Suprapubic skin (tissue), 4 donors: Measurements from ENCODE around the gene ANKRD63. TPM values are rescaled to one million over a fixed set of nuclear protein-coding genes. Genes with fewer than 3 reads are reported as not detected.

Source experiments
- DNase-seq, 2 donors: peaks; one replicate each; pipeline ENCODE4 v3.0.0-alpha.2; 2019; ENCODE audit warnings: low spot score in 2 of 2
- H3K27ac ChIP-seq: fragments of 200-600 bp; sonication (generic); one replicate; pipeline ENCODE4 v1.5.1; 2019
- H3K27me3 ChIP-seq: fragments of 200-600 bp; sonication (generic); one replicate; pipeline ENCODE4 v1.5.1; 2019
- H3K36me3 ChIP-seq: fragments of 200-600 bp; sonication (generic); one replicate; pipeline ENCODE4 v1.5.1; 2019
- H3K4me1 ChIP-seq: fragments of 200-600 bp; sonication (generic); one replicate; pipeline ENCODE4 v1.5.1; 2019
- H3K4me3 ChIP-seq: fragments of 200-600 bp; sonication (generic); one replicate; pipeline ENCODE4 v1.5.1; 2019; ENCODE audit warnings: mild to moderate bottlenecking
- H3K9me3 ChIP-seq: fragments of 200-600 bp; sonication (generic); one replicate; pipeline ENCODE4 v1.5.1; 2019
- EP300 ChIP-seq: sonication (generic); formaldehyde crosslinking; IDR thresholded peaks from one replicate; pipeline ENCODE4 v1.6.1; 2017; ENCODE audit warnings: antibody characterized with exemption
- POLR2A ChIP-seq, 2 donors: fragments of 450-650 bp; IDR thresholded peaks; one replicate each; pipeline ENCODE4 v1.6.1; 2017; ENCODE audit warnings: antibody characterized with exemption in 2 of 2, mild to moderate bottlenecking in 2 of 2, moderate library complexity in 2 of 2
- POLR2AphosphoS5 ChIP-seq, 3 donors: sonication (generic); formaldehyde crosslinking; IDR thresholded peaks; one replicate each; pipeline ENCODE4 v1.6.1; 2017; ENCODE audit warnings: antibody characterized with exemption in 3 of 3
- WGBS: methylation state at CpG from one replicate; pipeline ENCODE4 v1.1.5; 2018; 5-methylcytosine and 5-hydroxymethylcytosine counted together
- total RNA-seq, 4 donors: library from RNA; depleted of rRNA; stranded (reverse); fragments of >200 nt; gene quantifications; one replicate each; pipeline ENCODE4 v1.1.0, GENCODE V29; 2016
- TF ChIP-seq, protein P1 (sequence below), 2 donors: fragments of 200-600 bp in 1 of 2; fragments of 450-650 bp in 1 of 2; sonication (generic) in 1 of 2; IDR thresholded peaks; one replicate each; pipeline ENCODE4 v1.5.1; 2016 to 2019; ENCODE audit warnings: antibody characterized with exemption in 2 of 2, mild to moderate bottlenecking in 1 of 2, moderate library complexity in 1 of 2

The ANKRD63 gene
- total RNA-seq, 4 donors from 2014 or later = not detected

- WGBS = 82% methylated on average over 5 of the region's 5 CpGs
- Histone ChIP-seq H3K27ac (no peak overlapping the region), H3K27me3 (peaks cover 19% of the 10 kb centered on the region), H3K4me1 (peaks cover 16% of the 10 kb centered on the region), H3K9me3 (no peaks in the 10 kb centered on the region), H3K36me3 (peaks cover 30% of the 10 kb centered on the region), H3K4me3 (no peak overlapping the region)
- DNase-seq = no peak
- TF ChIP-seq, protein P1, sequence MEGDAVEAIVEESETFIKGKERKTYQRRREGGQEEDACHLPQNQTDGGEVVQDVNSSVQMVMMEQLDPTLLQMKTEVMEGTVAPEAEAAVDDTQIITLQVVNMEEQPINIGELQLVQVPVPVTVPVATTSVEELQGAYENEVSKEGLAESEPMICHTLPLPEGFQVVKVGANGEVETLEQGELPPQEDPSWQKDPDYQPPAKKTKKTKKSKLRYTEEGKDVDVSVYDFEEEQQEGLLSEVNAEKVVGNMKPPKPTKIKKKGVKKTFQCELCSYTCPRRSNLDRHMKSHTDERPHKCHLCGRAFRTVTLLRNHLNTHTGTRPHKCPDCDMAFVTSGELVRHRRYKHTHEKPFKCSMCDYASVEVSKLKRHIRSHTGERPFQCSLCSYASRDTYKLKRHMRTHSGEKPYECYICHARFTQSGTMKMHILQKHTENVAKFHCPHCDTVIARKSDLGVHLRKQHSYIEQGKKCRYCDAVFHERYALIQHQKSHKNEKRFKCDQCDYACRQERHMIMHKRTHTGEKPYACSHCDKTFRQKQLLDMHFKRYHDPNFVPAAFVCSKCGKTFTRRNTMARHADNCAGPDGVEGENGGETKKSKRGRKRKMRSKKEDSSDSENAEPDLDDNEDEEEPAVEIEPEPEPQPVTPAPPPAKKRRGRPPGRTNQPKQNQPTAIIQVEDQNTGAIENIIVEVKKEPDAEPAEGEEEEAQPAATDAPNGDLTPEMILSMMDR (IDR thresholded peaks at IDR 0.05) = no peak
- no peak for TF ChIP-seq POLR2A (IDR thresholded peaks at IDR 0.05)
- TF ChIP-seq POLR2AphosphoS5 (IDR thresholded peaks at IDR 0.05) = no peak
- no peak for TF ChIP-seq EP300
These were observed 7.3 kb downstream of the ANKRD63 start for GRCh38 chr15:40275523-40275922.

DNA sequence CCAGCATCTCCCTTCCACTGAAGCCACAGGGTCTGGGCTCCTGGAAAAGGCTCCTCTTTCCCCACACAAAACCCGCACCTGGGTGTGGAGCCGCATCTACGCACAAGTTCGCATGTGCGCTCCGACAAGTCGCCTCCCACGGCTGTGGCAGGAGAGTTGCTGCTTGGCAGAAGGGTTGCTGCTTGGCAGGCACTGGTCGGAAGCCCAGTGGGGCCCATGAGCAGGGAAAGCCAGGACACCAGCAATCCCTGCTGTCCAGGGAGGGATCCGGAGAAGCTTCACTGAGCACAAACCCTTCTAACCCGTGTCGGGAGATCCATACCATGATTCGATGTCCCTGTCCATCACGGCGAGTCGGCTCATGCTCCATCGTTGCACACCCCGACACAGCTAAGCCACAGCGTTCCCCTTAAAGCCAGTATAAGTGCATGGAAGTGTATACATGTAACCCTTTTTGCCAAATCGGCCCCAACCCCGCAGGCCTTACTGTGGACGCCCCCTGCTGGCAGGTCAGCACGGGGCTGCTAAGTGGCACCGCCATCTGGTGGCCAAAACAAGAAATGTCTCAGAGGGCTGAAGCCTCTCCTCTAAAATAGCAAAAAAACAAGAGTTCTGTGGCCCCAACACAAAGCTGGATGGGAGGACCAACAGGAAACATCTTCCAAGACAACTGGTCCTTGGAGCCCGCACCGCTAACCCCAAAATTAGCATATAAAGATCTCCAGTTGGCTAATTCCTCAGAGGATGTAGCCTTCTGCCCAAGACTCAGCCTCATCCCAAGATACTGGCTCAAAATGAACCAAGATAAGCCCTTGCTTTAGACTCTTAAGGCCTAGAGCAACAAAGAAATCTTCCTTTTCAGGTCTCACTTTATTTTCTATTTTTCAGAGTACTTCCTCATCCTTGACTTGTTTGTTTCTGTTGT is 8.3 kb downstream of the ANKRD63 start:
- Histone ChIP-seq H3K36me3 (peaks cover 30% of the 10 kb centered on the region), H3K4me3 (no peak overlapping the region), H3K27ac (no peak overlapping the region), H3K27me3 (peaks cover 10% of the 10 kb centered on the region), H3K4me1 (peaks cover 10% of the 10 kb centered on the region), H3K9me3 (no peaks in the 10 kb centered on the region)
- DNase-seq = peak in 1 of 2 donors; percentile 85
- 51% methylated on average over 24 of the region's 26 CpGs for WGBS
- TF ChIP-seq POLR2A (IDR thresholded peaks at IDR 0.05) = no peak
- no peak for TF ChIP-seq POLR2AphosphoS5 (IDR thresholded peaks at IDR 0.05)
- TF ChIP-seq, protein P1 (IDR thresholded peaks at IDR 0.05) = peak; percentile 99 to 100
- TF ChIP-seq EP300 = no peak

GRCh38 chr15:40273428-40273827 is 9.4 kb downstream of the ANKRD63 start:
- Histone ChIP-seq H3K9me3 (no peaks in the 10 kb centered on the region), H3K4me1 (peaks cover 5% of the 10 kb centered on the region), H3K27ac (no peak overlapping the region), H3K4me3 (no peak overlapping the region), H3K27me3 (peaks cover 3% of the 10 kb centered on the region), H3K36me3 (peaks cover 30% of the 10 kb centered on the region)
- TF ChIP-seq POLR2AphosphoS5 (IDR thresholded peaks at IDR 0.05) (no peak), POLR2A (IDR thresholded peaks at IDR 0.05) (no peak), EP300 (no peak)
- TF ChIP-seq, protein P1 (IDR thresholded peaks at IDR 0.05) = no peak
- DNase-seq = no peak
- WGBS = 75% methylated on average over 9 of the region's 9 CpGs

GRCh38 chr15:40272485-40273056 is 10.3 kb downstream of the ANKRD63 start:
- peaks cover 30% of the 10 kb centered on the region for H3K36me3 ChIP-seq
- DNase-seq = no peak
- no peaks in the 10 kb centered on the region for H3K9me3 ChIP-seq
- no peak for TF ChIP-seq POLR2A (IDR thresholded peaks at IDR 0.05)
- TF ChIP-seq EP300 = no peak
- TF ChIP-seq, protein P1 (IDR thresholded peaks at IDR 0.05) = no peak
- TF ChIP-seq POLR2AphosphoS5 (IDR thresholded peaks at IDR 0.05) = no peak
- WGBS = 74% methylated on average over 10 of the region's 20 CpGs
- peaks cover under 1% of the 10 kb centered on the region for H3K27me3 ChIP-seq
- H3K4me1 ChIP-seq = peaks cover 5% of the 10 kb centered on the region
- H3K4me3 ChIP-seq = no peak overlapping the region
- no peak overlapping the region for H3K27ac ChIP-seq
